GM12878 (cell line): ENCODE results near the gene CCDC88A. TPM values are rescaled to one million over a fixed set of nuclear protein-coding genes. Genes with fewer than 3 reads are reported as not detected.

ENCODE experiments used
- ATAC-seq: fragments of 200-7000 bp; cut with Tn5 transposase; 3 replicates; pipeline ENCODE4 v1.9.1; 2020; ENCODE audit warnings: mild to moderate bottlenecking, moderate library complexity
- BruUV-seq: library from RNA; stranded (reverse); fragments of 400-500 nt; replicated peaks from 2 replicates; lab custom pipeline; 2021; lab: Mats Ljungman, UMichigan
- CTCF ChIA-PET: fragments of 300-600 bp; sonication (Branson Sonifier 250); formaldehyde crosslinking; extraction: SDS; loops from one replicate; lab custom pipeline; 2021; ENCODE audit warnings: inconsistent platforms; lab: Yijun Ruan, JAX
- POLR2A ChIA-PET: fragments of 350-600 bp; formaldehyde crosslinking; extraction: SDS; loops from one replicate; lab custom pipeline; 2021; ENCODE audit warnings: inconsistent platforms; lab: Charles Lee
- RAD21 ChIA-PET: fragments of 300-600 bp; sonication (Branson Sonifier 250); formaldehyde crosslinking; loops from one replicate; lab custom pipeline; 2023; ENCODE audit warnings: antibody characterized with exemption; ENCODE audit not compliant: unreplicated experiment; lab: Charles Lee
- SMC1A ChIA-PET: fragments of 300-600 bp; sonication (Branson Sonifier 250); formaldehyde crosslinking; loops from one replicate; lab custom pipeline; 2023; ENCODE audit not compliant: unreplicated experiment, uncharacterized antibody; lab: Charles Lee
- DNase-seq: peaks from one replicate; pipeline ENCODE4 v3.0.0-alpha.2; 2011; ENCODE audit warnings: low read depth, low spot score
- FAIRE-seq: peaks from 3 replicates; lab custom pipeline; 2011; peaks lifted over from hg19 to GRCh38; lab: Jason Lieb, UNC
- H2AFZ ChIP-seq: 2 replicates; pipeline ENCODE4 v1.6.0; 2011; ENCODE audit warnings: low read depth, low read length, control low read depth; ENCODE audit not compliant: control insufficient read depth
- H3K27ac ChIP-seq: 2 replicates; pipeline ENCODE4 v1.5.1; 2011; ENCODE audit warnings: control low read depth; ENCODE audit not compliant: control insufficient read depth, insufficient read depth
- H3K27me3 ChIP-seq, 2 experiments: replicated peaks in 1 of 2; 2 replicates each; pipeline versions ENCODE4 v1.6.0 to v1.6.1; 2011; ENCODE audit warnings: low read length in 1 of 2; ENCODE audit not compliant: control insufficient read depth in 2 of 2, insufficient read depth in 2 of 2
- H3K36me3 ChIP-seq, 2 experiments: 2 replicates each; pipeline ENCODE4 v1.5.1; 2011; ENCODE audit warnings: low read length in 1 of 2; ENCODE audit not compliant: control insufficient read depth in 2 of 2, insufficient read depth in 2 of 2
- H3K4me1 ChIP-seq: 2 replicates; pipeline ENCODE4 v1.6.1; 2011; ENCODE audit warnings: mild to moderate bottlenecking, low read length, moderate library complexity, mixed read lengths; ENCODE audit not compliant: control insufficient read depth, insufficient read depth
- H3K4me2 ChIP-seq: 2 replicates; pipeline ENCODE4 v1.6.0; 2011; ENCODE audit warnings: control low read depth; ENCODE audit not compliant: control insufficient read depth, insufficient read depth
- H3K4me3 ChIP-seq: fragments of 200-600 bp; sonication (generic); 2 replicates; pipeline ENCODE4 v1.5.1; 2016
- H3K79me2 ChIP-seq: 2 replicates; pipeline ENCODE4 v1.6.0; 2011; ENCODE audit warnings: low read length; ENCODE audit not compliant: control insufficient read depth, insufficient read depth
- H3K9ac ChIP-seq: 2 replicates; pipeline ENCODE4 v1.8.0; 2011; ENCODE audit warnings: low read length, control low read depth, mixed read lengths; ENCODE audit not compliant: control insufficient read depth, insufficient read depth
- H3K9me3 ChIP-seq: replicated peaks from 3 replicates; pipeline ENCODE4 v1.5.1; 2011; ENCODE audit warnings: mild to moderate bottlenecking, low read length; ENCODE audit not compliant: control insufficient read depth, insufficient read depth
- H4K20me1 ChIP-seq: 2 replicates; pipeline ENCODE4 v1.6.0; 2011; ENCODE audit not compliant: control insufficient read depth, insufficient read depth
- ASH2L ChIP-seq: fragments of 300-600, 200-600 bp; sonication (generic); IDR thresholded peaks from 2 replicates; pipeline ENCODE4 v1.6.1; 2017; ENCODE audit warnings: low read depth, mild to moderate bottlenecking, borderline replicate concordance
- CBX3 ChIP-seq: fragments of 200-600 bp; sonication (generic); IDR thresholded peaks from 2 replicates; pipeline ENCODE4 v1.6.1; 2016; ENCODE audit warnings: low read depth, borderline replicate concordance
- IRF5 ChIP-seq: fragments of 450-650 bp; IDR thresholded peaks from 2 replicates; pipeline ENCODE4 v1.6.1; 2017; ENCODE audit warnings: borderline replicate concordance
- NR2C1 ChIP-seq: fragments of 450-650 bp; IDR thresholded peaks from 2 replicates; pipeline ENCODE4 v1.6.1; 2017; ENCODE audit warnings: antibody characterized with exemption, mild to moderate bottlenecking, moderate library complexity
- POLR2A ChIP-seq: IDR thresholded peaks from 2 replicates; pipeline ENCODE4 v1.6.1; 2011; ENCODE audit warnings: low read depth, mild to moderate bottlenecking, low read length
- RELB ChIP-seq: fragments of 450-650 bp; IDR thresholded peaks from 2 replicates; pipeline ENCODE4 v1.6.1; 2017; ENCODE audit warnings: low read depth, mild to moderate bottlenecking, moderate library complexity
- SRF ChIP-seq, 2 experiments: IDR thresholded peaks; 2 replicates each; pipeline ENCODE4 v1.6.1; 2011; ENCODE audit warnings: low read depth in 2 of 2, low read length in 2 of 2, mild to moderate bottlenecking in 1 of 2, moderate library complexity in 1 of 2
- STAT3 ChIP-seq: IDR thresholded peaks from 2 replicates; pipeline ENCODE4 v1.6.1; 2011; ENCODE audit warnings: low read depth, low read length, improper control_type of control experiment
- whole genome bisulfite sequencing: methylation state at CpG from one replicate; pipeline ENCODE4 v1.1.6; 2016; ENCODE audit warnings: low lambda C conversion rate; ENCODE audit not compliant: insufficient replicate concordance, insufficient coverage; ENCODE audit errors: missing lambda C conversion rate; 5-methylcytosine and 5-hydroxymethylcytosine counted together
- in situ Hi-C: fragments of 300-500 bp; cut with MboI; formaldehyde crosslinking; loops from 9 replicates; pipeline ENCODE4 v1.14.3; 2018; ENCODE audit warnings: mixed read lengths
- intact Hi-C: fragments of 100-400 bp; cut with micrococcal nuclease; formaldehyde crosslinking; loops from one replicate; pipeline ENCODE4 v1.14.2; 2022; ENCODE audit not compliant: unreplicated experiment
- polyA plus RNA-seq, 11 experiments: library from polyadenylated mRNA; depleted of rRNA in 4 of 11; unstranded in 6 of 11; stranded (reverse) in 5 of 11; fragments of >200 nt; fragmentation: Nextera tagmentation in 4 of 11; fragmentation: Illumina TruSeq in 1 of 11; extraction: Ambion mirVana in 4 of 11; extraction: Trizol in 1 of 11; gene quantifications; 1 replicate in 1 of 11; 2 replicates in 10 of 11; pipeline versions ENCODE4 v1.2.1 to v1.2.3, GENCODE V29; 2011 to 2016; ENCODE audit warnings: inconsistent platforms in 2 of 11, missing spikeins in 2 of 11, low read depth in 1 of 11
- total RNA-seq, 4 experiments: library from RNA; depleted of rRNA in 3 of 4; stranded (reverse); fragments of >200 nt in 3 of 4; fragmentation: Illumina TruSeq in 1 of 4; extraction: Trizol in 1 of 4; gene quantifications; 2 replicates each; pipeline versions ENCODE4 v1.2.1 to v1.2.3, GENCODE V29; 2013 to 2021
- TF ChIP-seq, protein P1 (sequence below): fragments of 450-650 bp; IDR thresholded peaks from 2 replicates; pipeline ENCODE4 v1.6.1; 2016; ENCODE audit warnings: mild to moderate bottlenecking

CCDC88A gene
- total and polyA plus RNA-seq, 10 of the 15 experiments (the other 5 are each of a cell fraction or from before 2014, with no cell fraction given), result 1.8 to 71.6 (median 45.9) TPM

DNA sequence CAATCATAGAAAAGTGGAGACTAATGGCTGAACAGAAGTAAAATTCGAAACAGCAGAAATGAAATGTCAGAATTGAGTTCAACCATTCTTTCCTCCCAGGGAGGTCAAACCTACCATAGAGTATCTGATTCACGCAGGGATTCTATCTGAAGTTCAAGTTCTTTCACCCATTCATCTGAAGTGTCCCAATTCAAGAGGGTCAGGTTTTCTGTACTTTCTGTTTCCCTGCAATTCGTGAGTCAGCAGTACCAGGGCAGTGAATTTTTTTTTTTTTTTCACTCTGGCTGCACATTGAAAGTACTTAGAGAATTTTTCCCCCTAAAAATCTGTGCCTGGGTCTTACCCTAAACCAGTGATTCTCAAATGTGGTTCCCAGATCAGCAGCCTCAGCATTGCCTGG, 40.9 kb upstream of the CCDC88A start:
- in situ Hi-C loops, result no loop called here
- WGBS, result 45% methylated on average over 3 of the region's 3 CpGs
- H4K20me1 ChIP-seq, result no peaks in the 10 kb centered on the region
- no peak overlapping the region for H3K4me2 ChIP-seq
- BruUV-seq, result no TSS peak
- H3K4me3 ChIP-seq, result no peak overlapping the region
- POLR2A ChIA-PET, result no interaction called here
- DNase-seq, result no peak
- CTCF ChIA-PET, result no interaction called here
- TF ChIP-seq NR2C1 (no peak), RELB (no peak)
- H3K9me3 ChIP-seq, result no peaks in the 10 kb centered on the region
- FAIRE-seq, result no peak
- RAD21 ChIA-PET, result no interaction called here
- ATAC-seq, result no peak
- H3K79me2 ChIP-seq, result no peaks in the 10 kb centered on the region
- SMC1A ChIA-PET, result no interaction called here
- H3K27me3 ChIP-seq, result no peaks in the 10 kb centered on the region; a peak in 1 of 4 replicates
- no peak overlapping the region for H3K27ac ChIP-seq
- no peak overlapping the region for H2AFZ ChIP-seq
- intact Hi-C loops, result no loop called here
- H3K4me1 ChIP-seq, result no peaks in the 10 kb centered on the region
- H3K9ac ChIP-seq, result no peak overlapping the region
- H3K36me3 ChIP-seq, result no peaks in the 10 kb centered on the region

GRCh38 chr2:55459714-55460274, 40.1 kb upstream of the CCDC88A start:
- H3K4me1 ChIP-seq, result no peaks in the 10 kb centered on the region
- 76% methylated on average over 11 of the region's 11 CpGs for WGBS

More at GRCh38 chr2:55459714-55460274, 40.1 kb upstream of the CCDC88A start:
- H3K9me3 ChIP-seq, result no peaks in the 10 kb centered on the region
- ATAC-seq, result no peak
- POLR2A ChIA-PET, result no interaction called here
- intact Hi-C loops, result no loop called here
- H3K27me3 ChIP-seq, result no peaks in the 10 kb centered on the region; a peak in 1 of 4 replicates
- no peak for TF ChIP-seq CBX3
- TF ChIP-seq ASH2L, result no peak
- TF ChIP-seq STAT3, result no peak
- TF ChIP-seq POLR2A, result no peak
- no peak for TF ChIP-seq IRF5
- no peak for TF ChIP-seq SRF (IDR thresholded peaks at IDR 0.05; ENCODE audit: low read depth in 2 of 2, low read length in 2 of 2)
- TF ChIP-seq, protein P1, sequence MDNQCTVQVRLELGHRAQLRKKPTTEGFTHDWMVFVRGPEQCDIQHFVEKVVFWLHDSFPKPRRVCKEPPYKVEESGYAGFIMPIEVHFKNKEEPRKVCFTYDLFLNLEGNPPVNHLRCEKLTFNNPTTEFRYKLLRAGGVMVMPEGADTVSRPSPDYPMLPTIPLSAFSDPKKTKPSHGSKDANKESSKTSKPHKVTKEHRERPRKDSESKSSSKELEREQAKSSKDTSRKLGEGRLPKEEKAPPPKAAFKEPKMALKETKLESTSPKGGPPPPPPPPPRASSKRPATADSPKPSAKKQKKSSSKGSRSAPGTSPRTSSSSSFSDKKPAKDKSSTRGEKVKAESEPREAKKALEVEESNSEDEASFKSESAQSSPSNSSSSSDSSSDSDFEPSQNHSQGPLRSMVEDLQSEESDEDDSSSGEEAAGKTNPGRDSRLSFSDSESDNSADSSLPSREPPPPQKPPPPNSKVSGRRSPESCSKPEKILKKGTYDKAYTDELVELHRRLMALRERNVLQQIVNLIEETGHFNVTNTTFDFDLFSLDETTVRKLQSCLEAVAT, result no peak
- TF ChIP-seq, all 136 proteins: peak for 0
- ChIA-PET RAD21 (no interaction called here), CTCF (no interaction called here), SMC1A (no interaction called here)
- no TSS peak for BruUV-seq
- DNase-seq (no peak), FAIRE-seq (no peak)
- no peak overlapping the region for H3K9ac ChIP-seq
- no peaks in the 10 kb centered on the region for H3K79me2 ChIP-seq
- no peak overlapping the region for H2AFZ ChIP-seq
- no peaks in the 10 kb centered on the region for H4K20me1 ChIP-seq
- no peak overlapping the region for H3K27ac ChIP-seq
- H3K4me2 ChIP-seq, result no peak overlapping the region
- in situ Hi-C loops, result no loop called here
- H3K4me3 ChIP-seq, result no peak overlapping the region
- no peaks in the 10 kb centered on the region for H3K36me3 ChIP-seq
